SK-N-SH (cell line): ENCODE data around the gene SKI. TPM values are rescaled to one million over a fixed set of nuclear protein-coding genes. Genes with fewer than 3 reads are reported as not detected.

ENCODE experiments used
- CTCF ChIA-PET: fragments of 300-600, 350-600 bp; formaldehyde crosslinking; extraction: SDS; loops from one replicate; lab custom pipeline; 2021; lab: Yijun Ruan, JAX
- POLR2A ChIA-PET: fragments of 350-600 bp; sonication (Branson Sonifier 250); formaldehyde crosslinking; extraction: SDS; loops from one replicate; lab custom pipeline; 2020; ENCODE audit warnings: antibody characterized with exemption, inconsistent platforms; lab: Yijun Ruan, JAX
- DNase-seq: peaks from one replicate; pipeline ENCODE4 v3.0.0; 2012
- H2AFZ ChIP-seq: fragments of 200-600 bp; sonication (generic); 2 replicates; pipeline ENCODE4 v1.8.1; 2016; ENCODE audit warnings: antibody characterized with exemption, mild to moderate bottlenecking, low read depth
- H3F3A ChIP-seq: fragments of 200-600 bp; sonication (generic); replicated peaks from 2 replicates; pipeline ENCODE3; 2016; ENCODE audit warnings: antibody characterized with exemption, mild to moderate bottlenecking; ENCODE audit not compliant: insufficient read depth
- H3K27ac ChIP-seq, 2 experiments: fragments of 200-500 bp in 1 of 2; fragments of 200-600 bp in 1 of 2; sonication (Bioruptor generic) in 1 of 2; sonication (generic), shearing (Covaris generic) in 1 of 2; 2 replicates each; pipeline versions ENCODE4 v1.5.1 to v1.6.1; 2014 to 2016; ENCODE audit warnings: low read depth in 2 of 2, inconsistent platforms in 1 of 2, low read length in 1 of 2, mild to moderate bottlenecking in 1 of 2, mixed read lengths in 1 of 2
- H3K27me3 ChIP-seq: fragments of 200-600 bp; sonication (generic), shearing (Covaris generic); 2 replicates; pipeline ENCODE4 v1.6.1; 2016; ENCODE audit warnings: mixed run types; ENCODE audit not compliant: insufficient read depth
- H3K36me3 ChIP-seq, 2 experiments: fragments of 200-500 bp in 1 of 2; fragments of 200-600 bp in 1 of 2; sonication (Bioruptor generic) in 1 of 2; sonication (generic) in 1 of 2; replicated peaks in 1 of 2; 2 replicates each; pipeline versions ENCODE3 to v1.5.1; 2014 to 2016; ENCODE audit warnings: low read length in 1 of 2, mild to moderate bottlenecking in 1 of 2; ENCODE audit not compliant: insufficient read depth in 2 of 2, control insufficient read depth in 1 of 2
- H3K4me1 ChIP-seq, 2 experiments: fragments of 200-500 bp in 1 of 2; fragments of 200-600 bp in 1 of 2; sonication (Bioruptor generic) in 1 of 2; sonication (generic), shearing (Covaris generic) in 1 of 2; 2 replicates each; pipeline versions ENCODE4 v1.5.1 to v1.6.1; 2014 to 2016; ENCODE audit warnings: low read depth in 1 of 2, low read length in 1 of 2, mixed run types in 1 of 2; ENCODE audit not compliant: insufficient read depth in 2 of 2, control insufficient read depth in 1 of 2
- H3K4me2 ChIP-seq: fragments of 200-600 bp; sonication (generic), shearing (Covaris generic); 2 replicates; pipeline ENCODE4 v1.6.1; 2017; ENCODE audit warnings: mixed run types
- H3K4me3 ChIP-seq, 2 experiments: fragments of 200-500 bp in 1 of 2; fragments of 200-600 bp in 1 of 2; sonication (Bioruptor generic) in 1 of 2; sonication (generic), shearing (Covaris generic) in 1 of 2; 2 replicates each; pipeline versions ENCODE4 v1.5.1 to v1.8.1; 2014 to 2016; ENCODE audit warnings: low read depth in 2 of 2, inconsistent platforms in 1 of 2, low read length in 1 of 2, mild to moderate bottlenecking in 1 of 2, mixed read lengths in 1 of 2, moderate library complexity in 1 of 2
- H3K79me2 ChIP-seq: fragments of 200-600 bp; sonication (generic); 2 replicates; pipeline ENCODE4 v1.8.1; 2017; ENCODE audit warnings: mild to moderate bottlenecking; ENCODE audit not compliant: insufficient read depth
- H3K9ac ChIP-seq: fragments of 200-600 bp; sonication (generic); 2 replicates; pipeline ENCODE4 v1.6.1; 2017; ENCODE audit warnings: mixed run types
- H3K9me2 ChIP-seq: fragments of 200-600 bp; sonication (generic); 2 replicates; pipeline ENCODE4 v1.6.1; 2017; ENCODE audit warnings: mixed run types
- H3K9me3 ChIP-seq: fragments of 200-600 bp; sonication (generic); 2 replicates; pipeline ENCODE4 v1.6.1; 2017; ENCODE audit warnings: mixed run types, mild to moderate bottlenecking, moderate library complexity
- H4K20me1 ChIP-seq: fragments of 200-600 bp; sonication (generic); 2 replicates; pipeline ENCODE4 v1.6.1; 2017; ENCODE audit warnings: mild to moderate bottlenecking, mixed run types; ENCODE audit not compliant: insufficient read depth
- CTCF ChIP-seq: fragments of 200-600 bp; sonication (generic); IDR thresholded peaks from 2 replicates; pipeline ENCODE4 v1.6.1; 2017; ENCODE audit warnings: antibody characterized with exemption, mild to moderate bottlenecking, moderate library complexity
- EP300 ChIP-seq, 2 experiments: IDR thresholded peaks; 2 replicates each; pipeline versions ENCODE4 v1.4.0 to v1.6.1; 2012; ENCODE audit warnings: borderline replicate concordance in 1 of 2, low read depth in 1 of 2, low read length in 1 of 2
- GABPA ChIP-seq: IDR thresholded peaks from 2 replicates; pipeline ENCODE4 v1.4.0; 2012; ENCODE audit warnings: low read depth, mild to moderate bottlenecking
- IRF3 ChIP-seq: fragments of 150-350 bp; IDR thresholded peaks from 2 replicates; pipeline ENCODE4 v1.6.1; 2016; ENCODE audit warnings: mild to moderate bottlenecking, low read depth, low read length
- JUND ChIP-seq: IDR thresholded peaks from 2 replicates; pipeline ENCODE4 v1.4.0; 2012
- MAX ChIP-seq: IDR thresholded peaks from 2 replicates; pipeline ENCODE4 v1.4.0; 2012; ENCODE audit warnings: low read depth
- MXI1 ChIP-seq: IDR thresholded peaks from 2 replicates; pipeline ENCODE4 v1.6.1; 2012; ENCODE audit warnings: mild to moderate bottlenecking, low read depth, low read length, improper control_type of control experiment
- NRF1 ChIP-seq: IDR thresholded peaks from 2 replicates; pipeline ENCODE4 v1.6.1; 2012; ENCODE audit warnings: low read depth, mild to moderate bottlenecking, low read length
- POLR2AphosphoS5 ChIP-seq: IDR thresholded peaks from 2 replicates; pipeline ENCODE4 v1.6.1; 2012; ENCODE audit warnings: low read depth, low read length
- RAD21 ChIP-seq: IDR thresholded peaks from 2 replicates; pipeline ENCODE4 v1.6.1; 2012; ENCODE audit warnings: mild to moderate bottlenecking, low read length
- RCOR1 ChIP-seq: fragments of 150-350 bp; IDR thresholded peaks from 2 replicates; pipeline ENCODE4 v1.6.1; 2017; ENCODE audit warnings: antibody characterized with exemption, low read length
- REST ChIP-seq: IDR thresholded peaks from 2 replicates; pipeline ENCODE4 v1.6.1; 2012; ENCODE audit warnings: mild to moderate bottlenecking, low read depth, low read length, moderate library complexity
- RFX5 ChIP-seq: IDR thresholded peaks from 2 replicates; pipeline ENCODE4 v1.6.1; 2012; ENCODE audit warnings: mild to moderate bottlenecking, improper control_type of control experiment, low read length
- RXRA ChIP-seq: IDR thresholded peaks from 2 replicates; pipeline ENCODE4 v1.4.0; 2012; ENCODE audit warnings: low read depth, mild to moderate bottlenecking, borderline replicate concordance
- SIN3A ChIP-seq: IDR thresholded peaks from 2 replicates; pipeline ENCODE4 v1.6.1; 2012; ENCODE audit warnings: low read depth, mild to moderate bottlenecking, low read length, moderate library complexity, borderline replicate concordance
- SMC3 ChIP-seq: IDR thresholded peaks from 2 replicates; pipeline ENCODE4 v1.6.1; 2012; ENCODE audit warnings: low read depth, low read length, improper control_type of control experiment
- USF2 ChIP-seq: fragments of 150-350 bp; IDR thresholded peaks from 2 replicates; pipeline ENCODE4 v1.6.1; 2017; ENCODE audit warnings: antibody characterized with exemption, low read length, low read depth, borderline replicate concordance
- ZBTB33 ChIP-seq: IDR thresholded peaks from 2 replicates; pipeline ENCODE4 v1.4.0; 2012; ENCODE audit warnings: low read depth, borderline replicate concordance
- WGBS: methylation state at CpG from one replicate; pipeline ENCODE4 v1.1.6; 2017; ENCODE audit warnings: low lambda C conversion rate; 5-methylcytosine and 5-hydroxymethylcytosine counted together
- polyA plus RNA-seq, 3 experiments: library from polyadenylated mRNA; depleted of rRNA; stranded (reverse); fragments of >200 nt; gene quantifications; 2 replicates each; pipeline ENCODE4 v1.2.3, GENCODE V29; 2012

The SKI gene
- polyA plus RNA-seq, 1 of the 3 experiments (the other 2 are of a cell fraction) = 7.2 TPM

- ChIA-PET POLR2A (no interaction called here), CTCF (no interaction called here)
- Histone ChIP-seq H3K27ac (no peak overlapping the region), H3F3A (no peaks in the 10 kb centered on the region), H3K79me2 (no peaks in the 10 kb centered on the region), H3K4me2 (no peak overlapping the region), H3K4me1 (peaks cover 0 to 39% of the 10 kb centered on the region in 2 experiments; a peak in 1 of 4 replicates), H3K36me3 (no peaks in the 10 kb centered on the region), H3K9ac (no peak overlapping the region), H3K27me3 (no peaks in the 10 kb centered on the region), H3K9me3 (no peaks in the 10 kb centered on the region), H3K4me3 (no peak overlapping the region), H4K20me1 (no peaks in the 10 kb centered on the region), H2AFZ (no peak overlapping the region), H3K9me2 (no peaks in the 10 kb centered on the region)
- no peak for TF ChIP-seq EP300 (IDR thresholded peaks at IDR 0.05; ENCODE audit: borderline replicate concordance in 1 of 2, low read depth in 1 of 2, low read length in 1 of 2)
- 70% methylated on average over 17 of the region's 31 CpGs for WGBS
- no peak for DNase-seq
Measured at GRCh38 chr1:2330519-2331199, 102.5 kb downstream of the SKI start.

GRCh38 chr1:2331200-2331544 is 103.1 kb downstream of the SKI start:
- no peak overlapping the region for H2AFZ ChIP-seq

More at GRCh38 chr1:2331200-2331544, 103.1 kb downstream of the SKI start:
- Histone ChIP-seq H3K79me2 (no peaks in the 10 kb centered on the region), H3F3A (no peaks in the 10 kb centered on the region), H3K27me3 (no peaks in the 10 kb centered on the region), H3K9me2 (no peaks in the 10 kb centered on the region), H3K27ac (no peak overlapping the region), H3K9ac (no peak overlapping the region), H3K4me1 (peaks cover 0 to 39% of the 10 kb centered on the region in 2 experiments; a peak in 1 of 4 replicates), H4K20me1 (no peaks in the 10 kb centered on the region), H3K4me2 (no peak overlapping the region), H3K4me3 (no peak overlapping the region), H3K36me3 (no peaks in the 10 kb centered on the region), H3K9me3 (no peaks in the 10 kb centered on the region)
- POLR2A ChIA-PET = no interaction called here
- TF ChIP-seq JUND (no peak), ZBTB33 (no peak), SMC3 (no peak), NRF1 (no peak), SIN3A (no peak), USF2 (no peak), RAD21 (no peak), MXI1 (no peak), CTCF (no peak), REST (no peak), RFX5 (no peak), POLR2AphosphoS5 (no peak), RXRA (no peak), GABPA (no peak), IRF3 (no peak), RCOR1 (no peak), MAX (no peak)
- DNase-seq = no peak
- WGBS = no CpG with 5 or more reads among the region's 11 CpGs
- CTCF ChIA-PET = no interaction called here
